GM19239 (cell line): ENCODE measurements around the gene TAP1.

Experiments
- DNase-seq: peaks from one replicate; pipeline ENCODE4 v3.0.0; 2011; ENCODE audit warnings: low spot score; ENCODE audit not compliant: insufficient read length
- FAIRE-seq: peaks from 2 replicates; lab custom pipeline; 2011; peaks lifted over from hg19 to GRCh38; lab: Jason Lieb, UNC

Gene TAP1

DNA sequence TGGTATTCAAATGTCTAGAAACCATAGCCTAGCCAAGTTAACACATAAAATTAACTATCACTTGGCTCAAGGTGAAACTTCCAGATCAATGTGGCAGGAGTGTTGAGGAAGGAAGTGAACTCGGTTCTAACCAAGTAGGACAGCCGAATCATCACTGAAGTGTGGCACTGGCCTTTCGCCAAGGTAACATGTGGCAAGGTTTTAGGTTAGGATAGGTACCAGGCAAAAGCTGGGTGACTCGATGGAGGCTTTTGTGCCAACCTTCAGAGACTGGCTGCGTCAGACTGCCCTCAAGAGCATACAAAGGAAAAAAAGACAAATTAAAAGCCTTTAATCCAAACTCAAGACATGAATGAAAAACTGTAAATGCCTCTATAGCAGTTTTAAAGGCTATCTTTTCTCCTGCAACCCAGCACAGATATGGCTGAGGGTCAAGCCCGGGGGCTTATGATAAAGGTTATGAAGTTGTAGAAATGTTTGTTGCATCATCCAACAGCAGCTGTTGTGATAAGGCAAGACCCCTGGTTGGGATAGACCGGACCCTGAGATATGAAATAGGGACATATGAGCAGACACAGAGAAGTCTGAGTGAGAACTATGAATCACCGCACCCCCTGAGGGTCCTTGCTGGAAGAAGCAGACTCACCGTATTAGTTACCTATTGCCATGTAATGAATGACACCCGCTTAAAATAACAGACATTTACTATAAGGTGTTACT, 12.4 kb upstream of the TAP1 start:
- FAIRE-seq, result peak; percentile 89
- no peak for DNase-seq

DNA sequence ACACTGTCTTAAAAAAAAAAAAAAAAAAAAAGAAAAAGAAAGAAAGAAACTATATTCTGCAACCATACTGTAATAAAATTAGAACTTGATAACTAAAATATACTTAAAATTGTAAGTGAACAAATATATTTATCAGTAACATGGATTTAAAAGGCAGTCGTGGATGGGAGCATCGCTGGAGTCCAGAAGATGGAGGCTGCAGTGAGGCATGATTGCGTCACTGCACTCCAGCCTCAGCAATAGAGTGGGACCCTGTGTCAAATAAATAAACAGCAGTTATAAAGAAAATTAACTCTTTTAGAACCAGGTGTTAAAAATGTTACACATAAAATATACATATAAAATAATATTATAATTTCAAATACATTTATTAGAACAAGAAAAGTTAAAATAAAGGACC, 9.2 kb upstream of the TAP1 start:
- FAIRE-seq (no peak), DNase-seq (no peak)

DNA sequence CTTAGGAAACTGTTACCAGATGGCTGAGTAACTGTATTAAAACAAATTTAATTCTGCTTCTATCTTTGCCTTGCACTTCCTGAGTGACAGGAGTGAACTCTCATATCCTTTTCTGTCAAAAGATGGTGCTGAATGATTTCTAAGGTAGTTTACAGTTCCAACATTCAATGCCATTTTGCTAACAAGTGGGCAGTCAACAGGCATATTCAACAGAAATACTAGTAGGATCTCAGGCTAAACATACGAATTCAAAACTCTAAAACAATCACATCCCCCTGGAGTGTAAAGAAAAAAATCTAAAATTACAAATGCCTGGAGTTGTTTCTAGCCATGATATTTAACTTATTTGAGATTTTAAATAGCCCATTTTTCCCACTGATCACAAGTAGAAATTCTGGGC, 7.2 kb upstream of the TAP1 start:
- FAIRE-seq (no peak), DNase-seq (no peak)

DNA sequence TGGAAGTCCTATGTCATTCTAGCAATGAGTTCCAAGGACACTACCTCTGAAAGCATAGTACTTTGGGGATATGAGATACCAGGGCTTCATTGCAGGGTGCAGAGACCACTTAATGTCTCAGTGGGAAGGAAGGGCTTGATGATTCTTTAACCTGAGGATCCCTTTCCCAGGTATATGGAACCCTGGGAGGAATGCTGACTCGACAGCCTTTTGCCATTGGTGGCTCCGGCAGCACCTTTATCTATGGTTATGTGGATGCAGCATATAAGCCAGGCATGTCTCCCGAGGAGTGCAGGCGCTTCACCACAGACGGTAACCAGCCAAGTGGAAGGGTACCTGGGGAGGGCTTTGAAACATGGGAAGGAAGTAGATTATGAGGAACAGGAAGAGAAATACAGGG, 4.7 kb upstream of the TAP1 start:
- no peak for FAIRE-seq
- no peak for DNase-seq

DNA sequence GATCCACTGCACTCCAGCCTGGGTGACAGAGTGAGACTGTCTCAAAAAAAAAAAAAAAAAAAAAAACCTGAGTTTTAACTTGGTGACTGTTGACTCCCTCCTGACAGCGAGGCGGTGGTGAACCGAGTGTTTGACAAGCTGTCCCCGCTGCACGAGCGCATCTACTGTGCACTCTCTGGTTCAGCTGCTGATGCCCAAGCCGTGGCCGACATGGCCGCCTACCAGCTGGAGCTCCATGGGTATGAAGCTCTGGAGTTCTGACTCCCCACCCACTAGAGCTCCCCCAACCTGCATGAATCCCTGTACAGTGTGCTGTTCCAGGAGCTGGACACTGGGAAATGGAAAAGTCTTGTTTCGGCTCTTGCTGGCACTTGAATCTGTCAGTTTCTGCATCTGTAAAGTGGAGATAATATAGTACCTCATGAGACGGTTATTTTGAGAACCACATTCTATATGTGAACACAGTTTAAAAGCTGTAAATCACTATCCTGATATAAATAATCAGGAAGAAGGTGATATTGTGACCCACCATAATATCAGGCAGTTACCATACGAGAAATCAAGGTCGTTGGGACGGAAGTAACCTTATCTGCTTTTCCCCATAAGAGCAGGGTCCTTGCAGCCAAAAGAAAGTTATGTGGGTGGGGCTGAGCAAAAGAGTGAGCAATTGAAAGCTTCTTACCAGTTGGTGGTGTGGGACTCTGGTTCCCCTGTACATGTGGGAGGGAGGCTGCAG, 3.8 kb upstream of the TAP1 start:
- FAIRE-seq (no peak), DNase-seq (no peak)

DNA sequence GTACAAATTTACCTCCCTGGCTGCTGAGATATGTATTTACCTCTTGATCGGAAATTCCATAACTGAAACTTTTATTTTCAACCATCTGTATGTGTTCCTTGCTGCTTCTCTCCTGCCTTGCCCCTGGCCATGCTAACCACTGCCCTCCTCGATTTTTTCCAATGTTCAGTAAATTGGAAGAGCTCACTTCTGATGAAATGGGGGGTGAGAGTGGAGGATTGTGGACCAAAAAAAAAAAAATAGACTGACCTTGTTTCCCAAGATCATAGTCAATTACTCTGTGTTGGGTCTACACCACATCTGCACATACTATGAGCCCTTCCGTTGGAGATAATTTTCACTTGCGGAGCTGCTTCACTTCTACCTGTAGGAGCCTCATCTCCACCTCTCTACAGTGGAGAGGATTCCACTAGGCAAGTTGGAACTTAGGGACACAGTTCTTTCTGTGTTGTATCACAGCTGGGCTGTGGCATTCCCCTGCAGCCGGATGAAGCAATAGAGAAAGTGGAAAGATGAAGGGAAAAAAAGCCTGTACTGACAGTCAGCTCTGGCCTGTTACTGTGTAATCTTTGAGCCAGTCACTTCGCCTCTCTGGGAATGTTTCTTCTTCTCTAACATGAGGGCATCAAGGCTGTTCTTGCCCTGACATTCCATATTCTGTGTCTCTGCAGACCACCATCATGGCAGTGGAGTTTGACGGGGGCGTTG, 2.1 kb upstream of the TAP1 start:
- peak; percentile 57 for FAIRE-seq

DNA sequence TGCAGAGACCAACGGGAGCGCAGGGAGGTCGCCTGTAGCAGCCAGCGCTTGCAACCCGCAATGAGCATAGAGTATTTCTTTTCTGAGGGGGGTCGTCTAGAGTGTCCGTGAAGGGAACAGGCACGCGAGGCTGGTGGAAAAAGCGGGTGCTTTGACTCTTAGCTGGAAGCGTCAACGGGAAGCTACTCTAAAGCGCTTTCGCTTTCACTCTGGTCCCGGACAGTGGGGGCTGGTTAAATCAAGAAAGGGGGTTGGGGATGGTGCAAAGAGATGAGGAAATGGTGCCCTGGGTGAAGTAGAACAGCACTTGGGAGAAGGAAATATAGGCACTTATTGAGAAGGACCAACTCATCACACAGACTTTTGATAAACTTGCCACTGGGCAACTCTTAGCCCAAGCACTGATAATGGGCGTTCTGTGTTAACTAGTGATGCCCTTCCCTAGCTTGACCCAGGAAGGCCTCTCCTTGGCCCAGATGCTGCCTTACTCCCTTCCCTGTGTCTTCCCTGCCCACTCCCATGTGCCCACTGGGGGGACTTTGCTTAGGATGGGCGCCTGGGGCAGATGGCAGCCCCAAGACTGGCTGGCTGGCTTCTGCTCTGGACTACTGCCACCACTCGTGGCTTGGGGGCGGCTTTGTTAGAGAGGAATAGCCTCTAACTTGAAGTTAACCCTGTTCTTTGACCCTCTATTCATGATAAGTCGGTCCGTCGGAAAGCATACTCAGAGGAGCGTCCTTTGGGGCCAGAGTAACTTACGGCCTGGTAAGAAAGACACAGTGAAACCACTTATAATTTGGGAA, 1.1 kb upstream of the TAP1 start:
- DNase-seq (no peak), FAIRE-seq (peak; percentile 94)

More for the DNA sequence above, 2.1 kb upstream of the TAP1 start:
- no peak for DNase-seq

DNA sequence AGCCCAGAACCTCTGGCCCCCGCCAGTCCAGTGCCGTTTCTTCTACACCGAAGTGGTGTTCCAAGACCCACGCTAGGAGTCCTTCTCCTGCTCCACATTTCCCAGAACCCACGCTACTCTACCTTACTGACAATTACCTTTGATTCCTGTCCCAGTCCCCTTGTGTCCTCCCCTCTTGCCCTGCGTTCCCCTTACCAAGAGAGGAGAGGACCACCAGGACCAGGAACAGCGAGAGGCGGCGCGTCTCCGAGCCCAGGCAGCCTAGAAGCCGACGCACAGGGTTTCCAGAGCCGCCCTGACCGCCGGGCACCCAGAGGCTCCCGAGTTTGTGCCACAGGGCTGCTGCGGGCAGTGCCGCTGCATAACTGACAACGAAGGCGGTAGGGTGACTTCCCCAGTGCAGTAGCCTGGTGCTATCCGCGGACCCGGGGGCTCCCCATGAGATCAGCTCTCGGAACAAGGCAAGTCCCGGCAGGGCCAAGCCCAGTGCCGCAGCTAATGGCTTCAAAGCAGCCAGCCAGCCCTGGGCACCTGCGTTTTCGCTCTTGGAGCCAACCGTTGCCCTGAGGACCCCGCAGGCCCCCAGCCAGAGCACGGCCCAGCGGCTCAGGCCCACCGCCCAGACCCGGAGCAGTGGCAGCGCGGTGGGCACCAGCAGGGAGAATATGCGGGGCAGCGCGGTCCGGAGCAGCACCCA, 512 bp downstream of the TAP1 start:
- DNase-seq (no peak), FAIRE-seq (no peak)

DNA sequence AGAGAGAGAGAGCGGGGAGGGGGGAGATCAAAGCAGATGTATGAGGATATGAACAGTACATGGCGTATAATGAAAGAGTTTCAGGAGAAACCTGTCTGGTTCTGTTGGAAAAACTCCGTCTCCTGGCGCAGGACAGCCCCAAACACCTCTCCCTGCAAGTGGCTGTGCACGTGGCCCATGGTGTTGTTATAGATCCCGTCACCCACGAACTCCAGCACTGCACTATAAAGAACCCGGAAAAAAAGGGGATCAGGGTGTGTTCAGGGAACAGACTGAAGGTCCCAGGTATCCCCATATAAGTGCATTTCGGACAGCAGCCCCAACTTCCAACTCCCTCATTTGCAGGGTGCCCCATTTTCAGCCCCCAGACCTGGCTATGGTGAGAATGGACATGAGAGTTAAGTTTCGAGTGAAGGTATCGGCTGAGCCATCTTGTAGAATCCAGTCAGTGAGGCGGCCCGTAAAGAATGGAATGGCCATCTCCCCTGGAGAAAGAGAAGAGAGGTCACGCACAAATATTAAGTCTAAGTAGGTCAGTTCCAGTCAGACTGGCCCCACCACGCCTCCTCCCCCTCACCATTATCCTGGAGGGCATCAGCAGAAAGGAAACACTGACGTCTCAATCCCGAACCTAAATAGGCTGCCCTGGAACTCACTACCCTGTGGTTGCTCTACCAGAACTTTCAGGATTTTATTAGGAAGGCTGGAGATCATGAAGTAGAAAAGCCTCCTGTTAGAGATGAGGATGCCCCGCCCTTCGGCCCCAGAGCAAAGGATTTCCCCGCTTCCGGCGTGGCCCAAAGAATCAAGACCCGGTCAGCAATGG, 1.3 kb downstream of the TAP1 start:
- DNase-seq, result no peak

DNA sequence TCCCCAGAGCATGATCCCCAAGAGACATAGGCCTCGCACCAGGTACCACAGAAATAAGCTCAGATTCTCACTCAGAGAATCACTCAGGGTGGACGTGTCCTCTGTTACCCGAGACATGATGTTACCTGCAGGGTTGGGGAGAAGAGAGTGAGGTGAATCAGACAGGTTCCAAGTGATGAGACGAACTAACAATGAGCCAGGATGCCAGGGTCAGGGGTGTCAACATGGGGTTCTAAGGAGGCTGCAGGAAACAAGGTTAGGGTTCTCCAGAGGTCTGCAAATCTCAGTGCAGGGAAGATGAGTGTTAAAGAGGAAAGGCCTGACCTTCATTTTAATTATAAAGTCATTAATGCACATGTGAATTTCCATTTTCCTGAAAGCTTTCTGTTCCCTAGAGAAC, 2.5 kb downstream of the TAP1 start:
- FAIRE-seq, result no peak
- no peak for DNase-seq

More for the DNA sequence above, 1.3 kb downstream of the TAP1 start:
- FAIRE-seq, result peak; percentile 70

DNA sequence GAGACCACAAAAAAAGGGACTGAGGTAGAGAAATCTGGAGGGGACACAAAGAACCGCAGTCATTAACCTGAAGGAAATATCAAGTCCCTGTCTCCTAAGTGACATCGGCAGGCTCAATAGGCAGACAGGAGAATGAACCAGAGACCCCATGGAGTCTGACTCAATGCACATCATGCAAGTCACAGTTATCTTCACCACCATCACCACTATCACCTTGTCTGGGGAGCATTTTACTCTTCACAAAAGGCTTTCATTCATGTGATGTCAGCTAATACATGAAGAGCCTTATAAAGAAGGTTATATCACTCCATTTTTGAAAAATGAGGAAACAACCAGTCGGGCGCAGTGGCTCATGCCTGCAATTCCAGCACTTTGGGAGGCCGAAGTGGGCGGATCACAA, 4.4 kb downstream of the TAP1 start:
- FAIRE-seq, result no peak

DNA sequence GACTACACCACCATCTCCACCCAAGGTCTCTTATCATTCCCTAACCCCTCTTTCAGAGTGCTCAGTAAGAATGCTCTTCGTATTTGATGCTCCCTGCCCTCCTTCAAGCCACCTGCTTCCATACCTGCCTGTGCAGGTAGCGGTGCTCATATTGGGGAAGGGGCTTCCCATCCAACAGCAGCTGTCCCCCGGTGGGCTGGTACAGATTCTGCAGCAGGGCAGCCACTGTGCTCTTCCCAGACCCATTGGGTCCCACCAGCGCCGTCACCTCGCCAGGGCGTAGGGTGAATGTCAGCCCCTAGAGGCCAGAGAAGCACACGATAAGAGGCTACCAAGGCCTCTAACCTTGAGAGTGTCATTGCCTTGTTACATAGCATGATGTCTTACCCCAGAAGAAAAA, 5.7 kb downstream of the TAP1 start:
- no peak for FAIRE-seq
- no peak for DNase-seq

More for the DNA sequence above, 4.4 kb downstream of the TAP1 start:
- no peak for DNase-seq

DNA sequence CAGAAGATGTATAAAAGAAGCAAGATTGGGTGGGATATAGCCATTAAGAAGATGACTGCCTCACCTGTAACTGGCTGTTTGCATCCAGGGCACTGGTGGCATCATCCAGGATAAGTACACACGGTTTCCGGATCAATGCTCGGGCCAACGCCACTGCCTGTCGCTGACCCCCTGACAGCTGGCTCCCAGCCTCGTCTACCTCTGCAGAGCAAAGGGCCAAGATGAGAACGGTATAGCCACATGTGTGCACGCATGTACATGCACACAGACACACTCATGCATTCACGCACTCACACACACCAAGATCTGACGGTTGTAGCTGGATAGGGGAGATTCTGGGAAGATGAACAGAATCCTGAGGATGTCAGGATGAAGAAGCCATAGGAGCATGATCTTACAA, 6.5 kb downstream of the TAP1 start:
- no peak for DNase-seq
- FAIRE-seq, result no peak

DNA sequence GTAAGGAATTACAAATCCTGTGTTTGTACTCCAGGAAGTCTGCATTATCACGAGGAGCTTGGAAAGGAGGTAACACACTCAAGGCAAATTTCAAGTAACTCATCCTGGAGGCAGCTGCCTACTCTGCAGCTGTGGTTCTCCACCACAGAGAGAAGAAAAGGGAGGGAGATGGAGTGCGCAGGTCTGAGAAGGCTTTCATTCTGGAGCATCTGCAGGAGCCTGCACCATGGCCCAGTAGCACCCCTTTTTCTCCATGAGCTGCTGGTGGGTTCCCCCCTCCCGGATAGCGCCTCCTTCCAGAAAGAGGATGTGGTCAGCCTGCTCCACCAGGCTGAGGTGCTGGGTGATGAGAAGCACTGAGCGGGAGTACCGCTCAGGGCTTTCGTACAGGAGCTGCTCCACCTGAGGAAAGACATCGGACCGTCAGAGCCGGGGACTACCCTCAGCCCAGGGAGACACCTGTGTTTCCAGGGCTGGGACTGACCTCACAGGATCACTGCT, 8.1 kb downstream of the TAP1 start:
- FAIRE-seq, result no peak
- DNase-seq, result no peak

DNA sequence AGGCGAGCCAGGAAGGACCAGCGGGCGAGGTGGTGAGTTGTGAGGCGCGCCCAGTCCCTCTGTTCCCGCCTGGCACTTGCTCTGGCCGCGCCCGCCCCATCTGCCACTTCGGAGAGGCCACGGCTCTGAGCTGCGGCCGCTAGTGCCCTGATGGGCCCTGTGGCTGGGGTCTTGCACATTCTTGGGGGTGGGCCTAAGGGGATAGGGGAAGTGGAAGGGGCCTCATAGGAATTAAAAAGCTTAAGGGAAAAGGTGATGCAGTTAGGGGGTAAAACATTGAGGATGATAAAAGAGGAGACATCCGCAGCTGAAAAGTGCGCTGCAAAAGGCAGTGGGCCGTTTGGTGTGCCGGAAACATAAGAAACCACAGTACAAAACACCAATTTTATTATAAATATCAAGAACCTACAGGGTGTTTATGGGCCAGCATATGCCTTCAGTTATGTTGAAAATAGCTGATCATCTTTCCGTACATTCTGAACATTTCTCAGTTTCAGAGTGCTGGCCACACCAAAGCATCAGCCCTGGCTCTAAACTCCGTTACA, 8.6 kb downstream of the TAP1 start:
- DNase-seq (no peak), FAIRE-seq (peak; percentile 82)

DNA sequence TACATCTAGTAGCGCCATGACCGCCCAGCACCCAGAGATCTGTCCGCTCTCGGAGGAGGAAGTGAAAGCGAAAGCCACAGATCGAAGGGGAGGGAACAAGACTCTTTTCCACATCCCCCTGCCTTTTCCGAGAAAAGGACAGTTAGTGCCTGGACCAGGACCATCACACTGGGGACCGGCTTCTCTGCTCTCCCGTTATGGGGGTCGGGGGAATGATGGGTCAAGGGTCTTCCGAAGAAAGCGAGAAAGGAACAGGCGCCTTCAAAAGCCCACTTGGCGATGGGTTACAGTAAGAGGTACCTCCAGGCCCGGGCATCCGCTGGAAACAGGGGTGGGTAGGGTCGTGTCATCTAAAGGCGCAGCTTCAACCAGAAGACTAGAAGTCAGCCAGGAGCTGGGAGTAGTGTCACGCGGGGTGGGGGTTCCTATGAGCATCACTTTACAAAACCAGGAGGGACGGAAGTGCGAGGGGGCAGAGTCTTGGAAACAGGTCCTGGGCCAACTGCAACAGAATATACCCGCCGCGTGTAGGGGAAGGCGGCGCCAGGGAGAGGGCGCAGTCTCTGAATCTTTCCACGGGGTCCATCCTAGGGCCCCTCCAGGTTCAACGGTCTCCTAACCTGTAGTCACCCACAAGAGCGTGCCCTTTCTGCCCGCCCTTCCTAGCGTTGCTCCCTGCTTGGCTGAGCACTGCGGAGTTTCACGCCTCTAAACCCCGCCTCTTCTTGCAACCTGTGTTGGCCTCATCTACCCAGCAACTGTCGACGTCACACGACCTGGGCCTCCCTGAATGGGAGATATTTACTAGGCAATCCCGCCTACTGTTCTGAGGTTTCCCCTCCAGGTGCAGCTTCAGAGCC, 9.3 kb downstream of the TAP1 start, which contains the start of gene PSMB8:
PSMB8 (minus strand) TSS at position 69 of the 860 bp plus-strand sequence; CDS start at position 18, 51 bp downstream.
- FAIRE-seq (peak; percentile 97), DNase-seq (peak; percentile 70)

DNA sequence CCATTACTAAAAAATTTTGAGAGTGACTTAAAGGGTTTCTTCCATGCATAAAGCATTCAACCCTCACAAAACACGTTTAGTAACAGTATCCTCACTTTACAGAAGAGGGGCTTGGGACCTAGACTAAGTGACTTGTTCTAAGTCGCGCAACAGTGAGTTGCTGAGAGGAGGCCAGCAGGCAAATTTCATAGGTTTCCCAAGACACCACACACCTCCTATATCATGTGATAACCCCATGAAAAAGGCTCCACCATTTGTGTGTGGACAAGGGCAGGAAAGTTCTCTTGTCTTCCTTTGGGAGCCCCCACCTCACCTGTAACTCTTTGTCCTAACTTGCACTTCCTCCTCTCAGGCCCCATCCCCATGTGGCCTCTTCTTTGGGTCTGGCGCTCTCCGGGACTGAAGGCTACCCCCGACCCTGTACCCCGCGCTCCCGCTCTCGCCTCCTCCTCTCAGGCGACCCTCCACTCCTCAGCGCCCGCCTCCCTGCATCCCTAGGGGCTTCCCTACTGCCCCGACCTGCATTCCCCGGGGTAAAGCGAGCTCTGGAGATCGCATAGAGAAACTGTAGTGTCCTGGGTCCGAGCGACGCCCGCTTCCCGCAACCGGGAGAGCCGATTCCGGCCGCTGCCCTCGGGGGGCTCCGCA, 10.0 kb downstream of the TAP1 start:
- FAIRE-seq, result peak; percentile 91
- no peak for DNase-seq
